Upper lobe of right lung (tissue), 1 donor: ENCODE data around the gene SLC12A3. TPM values are rescaled to one million over a fixed set of nuclear protein-coding genes. Genes with fewer than 3 reads are reported as not detected.

Source experiments
- ATAC-seq: fragments of 200-7000 bp; cut with Tn5 transposase; one replicate; pipeline ENCODE4 v1.9.1; 2020; ENCODE audit warnings: mild to moderate bottlenecking, moderate library complexity
- DNase-seq: peaks from one replicate; pipeline ENCODE4 v3.0.0-alpha.2; 2020
- H3K27ac ChIP-seq: fragments of 200-600 bp; one replicate; pipeline ENCODE4 v1.8.0; 2022
- H3K27me3 ChIP-seq: fragments of 200-600 bp; one replicate; pipeline ENCODE4 v1.8.0; 2022; ENCODE audit warnings: mild to moderate bottlenecking
- H3K36me3 ChIP-seq: fragments of 200-600 bp; one replicate; pipeline ENCODE4 v1.8.0; 2022
- H3K4me1 ChIP-seq: fragments of 200-600 bp; one replicate; pipeline ENCODE4 v1.8.0; 2022
- H3K4me3 ChIP-seq: fragments of 200-600 bp; one replicate; pipeline ENCODE4 v1.8.0; 2022; ENCODE audit warnings: mild to moderate bottlenecking
- H3K9me3 ChIP-seq: fragments of 200-600 bp; one replicate; pipeline ENCODE4 v1.8.0; 2022
- CTCF ChIP-seq: fragments of 200-600 bp; IDR thresholded peaks from one replicate; pipeline ENCODE4 v1.8.0; 2022; ENCODE audit warnings: antibody characterized with exemption
- intact Hi-C: fragments of 100-400 bp; cut with DNase I; formaldehyde crosslinking; loops from one replicate; pipeline ENCODE4 v1.11.0; 2022
- total RNA-seq: library from RNA; stranded (reverse); fragmentation: NEBNext Ultra II Directional; extraction: Animal tissue kit (Norgen Biotek cat#: 25700); gene quantifications from one replicate; pipeline ENCODE4 v1.2.1, GENCODE V29; 2021
- donor health status: DM: no; HTN: yes; CAD: no; lungs with severe emphysema.

Gene SLC12A3
- total RNA-seq, 1 donor from 2014 or later, result not detected

GRCh38 chr16:56855946-56856345 is 9.1 kb upstream of the SLC12A3 start:
- no peak for ATAC-seq
- H3K9me3 ChIP-seq, result no peaks in the 10 kb centered on the region
- H3K36me3 ChIP-seq, result no peaks in the 10 kb centered on the region
- no peak overlapping the region for H3K27ac ChIP-seq
- no peaks in the 10 kb centered on the region for H3K27me3 ChIP-seq
- intact Hi-C loops, result no loop called here
- DNase-seq, result no peak
- no peak overlapping the region for H3K4me3 ChIP-seq
- TF ChIP-seq CTCF, result no peak
- no peaks in the 10 kb centered on the region for H3K4me1 ChIP-seq

GRCh38 chr16:56856876-56857447 is 8.0 kb upstream of the SLC12A3 start:
- Histone ChIP-seq H3K4me1 (no peaks in the 10 kb centered on the region), H3K36me3 (no peaks in the 10 kb centered on the region), H3K4me3 (no peak overlapping the region), H3K27me3 (no peaks in the 10 kb centered on the region), H3K9me3 (no peaks in the 10 kb centered on the region), H3K27ac (no peak overlapping the region)
- no peak for DNase-seq
- intact Hi-C loops, result no loop called here
- no peak for ATAC-seq
- TF ChIP-seq CTCF, result no peak

GRCh38 chr16:56858374-56858773 is 6.6 kb upstream of the SLC12A3 start:
- Histone ChIP-seq H3K4me3 (no peak overlapping the region), H3K4me1 (no peaks in the 10 kb centered on the region), H3K9me3 (no peaks in the 10 kb centered on the region), H3K36me3 (no peaks in the 10 kb centered on the region), H3K27me3 (no peaks in the 10 kb centered on the region), H3K27ac (no peak overlapping the region)
- DNase-seq, result no peak
- ATAC-seq, result peak; percentile 39
- TF ChIP-seq CTCF, result no peak
- intact Hi-C loops, result no loop called here

GRCh38 chr16:56859636-56860035 is 5.4 kb upstream of the SLC12A3 start:
- no peaks in the 10 kb centered on the region for H3K27me3 ChIP-seq
- H3K27ac ChIP-seq, result no peak overlapping the region
- no peak for DNase-seq
- TF ChIP-seq CTCF, result no peak
- no peaks in the 10 kb centered on the region for H3K36me3 ChIP-seq
- intact Hi-C loops, result loop anchor here (10.0 kb wide), 1 partner anchor 95 kb away; no protein-coding TSS in a partner anchor
- ATAC-seq, result no peak
- no peaks in the 10 kb centered on the region for H3K4me1 ChIP-seq
- no peaks in the 10 kb centered on the region for H3K9me3 ChIP-seq
- H3K4me3 ChIP-seq, result no peak overlapping the region

GRCh38 chr16:56860226-56861020 is 4.6 kb upstream of the SLC12A3 start:
- DNase-seq, result no peak
- Histone ChIP-seq H3K27me3 (no peaks in the 10 kb centered on the region), H3K27ac (peak overlapping the region; percentile 1), H3K36me3 (no peaks in the 10 kb centered on the region), H3K4me3 (no peak overlapping the region), H3K4me1 (no peaks in the 10 kb centered on the region), H3K9me3 (no peaks in the 10 kb centered on the region)
- ATAC-seq, result no peak
- no peak for TF ChIP-seq CTCF
- intact Hi-C loops, result loop anchor here (10.0 kb wide), 1 partner anchor 94 kb away; no protein-coding TSS in a partner anchor
